HG03095 (cell line): ENCODE data around the gene DEDD2.

Experiments
- ATAC-seq: cut with Tn5 transposase; IDR thresholded peaks from one replicate; pipeline ENCODE4 v1.9.1; 2021; ENCODE audit warnings: moderate library complexity; ENCODE audit not compliant: unreplicated experiment

Gene DEDD2

DNA sequence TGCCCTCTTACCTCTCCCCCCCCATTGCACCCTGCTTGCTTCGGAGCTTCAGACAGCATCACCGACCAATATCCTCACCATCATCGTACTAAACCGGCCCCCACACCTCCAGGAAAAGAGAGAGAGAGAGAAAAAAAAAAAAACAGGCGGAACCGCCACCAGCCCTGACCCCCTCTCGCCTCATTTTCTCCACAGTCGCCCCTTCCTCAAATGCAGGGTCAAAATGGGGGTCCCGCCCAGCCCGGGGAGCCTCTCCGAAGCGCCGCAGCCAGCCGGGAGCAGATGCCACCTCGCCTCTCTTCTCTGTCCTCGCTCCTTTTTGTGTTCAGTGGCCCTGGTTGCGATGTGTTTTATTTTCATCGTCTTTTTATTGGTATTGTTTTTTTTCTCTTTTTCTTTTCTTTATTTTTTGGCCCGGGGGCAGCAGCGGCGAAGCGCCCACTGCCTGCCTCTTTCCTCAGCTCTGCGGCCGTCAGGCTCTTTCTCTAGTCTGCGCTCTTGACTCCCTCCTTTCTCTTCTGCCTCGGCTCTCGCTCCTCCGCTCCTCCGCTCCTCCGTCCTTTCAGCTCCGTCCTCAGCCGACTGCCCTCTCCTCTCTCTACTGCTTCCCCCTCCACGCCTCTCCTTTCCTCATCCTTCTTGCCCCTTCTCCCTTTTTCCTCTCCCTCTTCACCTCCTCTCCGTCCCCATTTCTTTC, 41.4 kb downstream of the DEDD2 start:
- ATAC-seq, result no peak

DNA sequence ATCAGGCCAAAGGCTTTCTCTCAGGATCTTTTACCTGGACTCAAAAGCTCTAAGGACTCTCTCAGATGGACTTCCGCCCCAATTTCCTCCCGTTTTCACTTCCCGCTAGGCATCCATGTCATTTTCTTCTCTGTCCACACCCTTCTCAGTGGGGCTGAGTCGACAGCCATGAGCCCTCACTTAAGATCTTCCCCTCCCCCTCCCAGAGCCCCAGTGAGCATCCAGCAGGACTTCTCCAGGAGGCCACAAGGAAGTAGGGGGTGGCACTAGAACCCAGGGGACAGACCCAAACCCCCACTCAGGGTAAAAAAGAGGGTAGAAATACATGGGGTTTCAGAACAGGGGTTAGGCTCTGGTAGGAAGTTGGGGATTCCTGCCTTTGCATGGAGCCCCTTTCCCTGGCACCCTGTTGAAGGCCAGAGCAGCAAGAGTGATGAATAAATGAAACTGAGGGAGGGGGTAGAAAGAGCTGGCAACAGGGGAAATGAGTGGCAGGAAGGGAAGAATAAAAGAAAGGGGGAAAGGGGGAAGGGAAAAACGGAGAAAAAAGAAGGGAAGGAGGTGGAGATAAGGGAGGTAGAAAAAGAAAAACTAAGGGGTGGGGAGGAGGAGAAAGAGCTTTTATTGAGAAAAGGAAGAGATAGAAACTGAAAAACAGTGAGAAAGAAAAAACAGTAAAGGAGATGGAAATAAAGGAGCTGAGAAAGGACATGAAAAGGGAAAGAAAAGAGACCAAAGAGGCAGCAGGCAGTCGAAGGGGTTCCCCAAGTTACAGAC, 42.3 kb downstream of the DEDD2 start:
- no peak for ATAC-seq

DNA sequence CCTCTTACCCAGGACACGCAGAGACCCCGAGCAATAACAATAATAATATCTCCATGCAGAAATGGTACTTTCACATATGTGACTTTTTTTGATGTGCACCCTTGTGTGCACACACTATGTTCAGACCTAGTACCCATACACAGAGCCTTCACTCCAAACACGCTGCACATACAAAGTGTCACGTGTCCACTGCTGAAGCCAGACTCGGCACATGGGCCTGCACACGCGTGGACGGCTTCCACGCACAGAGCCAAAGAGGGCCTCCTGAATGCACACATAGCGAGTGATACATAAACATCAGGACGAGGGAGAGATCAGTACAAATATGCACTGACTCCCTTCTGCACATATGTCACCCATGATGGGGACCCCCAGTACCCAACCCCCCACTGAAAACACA, 43.3 kb downstream of the DEDD2 start:
- ATAC-seq, result no peak

DNA sequence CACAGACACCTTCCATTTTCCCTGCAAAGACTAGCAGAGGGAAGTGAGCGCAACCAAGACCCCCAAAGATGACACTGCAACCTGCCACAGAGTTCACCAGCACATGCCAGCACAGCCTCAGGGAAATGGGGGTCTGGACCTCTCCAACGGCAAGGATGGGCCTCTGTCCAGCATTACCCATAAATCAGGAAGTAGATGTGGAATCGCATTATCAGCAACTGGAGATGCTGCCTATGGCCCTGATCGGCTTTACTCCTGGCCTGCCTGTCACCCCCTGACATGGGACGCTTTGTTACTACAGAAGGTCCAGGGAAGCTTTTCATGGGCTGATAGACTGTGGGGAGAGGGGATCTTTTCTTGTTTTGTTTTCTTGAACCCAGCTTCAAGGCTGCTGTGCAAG, 43.8 kb downstream of the DEDD2 start:
- no peak for ATAC-seq

DNA sequence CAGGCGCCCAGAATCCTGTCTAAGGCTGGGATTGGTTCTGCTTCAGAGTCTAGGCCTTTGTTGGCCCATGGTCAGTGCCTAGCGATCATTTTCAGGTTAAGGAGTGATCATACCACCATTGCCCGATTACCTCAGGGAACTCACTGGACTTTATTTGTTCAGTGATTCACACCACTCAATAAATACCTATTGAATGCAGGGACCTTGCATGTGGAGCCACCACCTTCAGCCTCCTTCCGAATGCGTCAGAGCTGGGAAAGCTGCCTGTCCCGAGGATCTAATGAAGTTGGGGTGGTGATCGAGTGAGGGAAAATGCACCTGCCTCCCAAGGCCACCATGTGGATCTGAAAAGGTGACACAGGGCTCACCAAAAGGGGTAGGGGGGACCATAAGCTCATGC, 45.2 kb downstream of the DEDD2 start:
- ATAC-seq, result no peak

DNA sequence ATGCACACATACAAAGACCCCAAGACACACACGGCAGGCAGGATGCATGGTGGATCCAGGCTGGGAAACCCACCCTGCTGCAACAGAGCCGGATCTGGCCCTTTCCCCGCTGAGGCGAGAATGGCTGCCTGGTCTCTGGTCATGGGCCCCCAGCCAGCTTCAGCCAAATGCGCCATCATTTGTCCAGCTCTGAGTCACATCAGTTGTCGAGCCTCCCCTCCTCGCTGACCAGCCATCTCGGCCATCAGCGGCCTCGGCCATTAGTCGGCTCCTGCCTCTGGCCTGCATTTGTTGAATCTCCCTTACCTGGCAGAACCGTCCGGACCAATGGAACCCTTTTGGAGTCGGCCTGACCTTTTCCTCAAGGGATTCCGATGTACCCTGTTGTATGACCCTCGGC, 46.8 kb downstream of the DEDD2 start:
- ATAC-seq, result no peak

DNA sequence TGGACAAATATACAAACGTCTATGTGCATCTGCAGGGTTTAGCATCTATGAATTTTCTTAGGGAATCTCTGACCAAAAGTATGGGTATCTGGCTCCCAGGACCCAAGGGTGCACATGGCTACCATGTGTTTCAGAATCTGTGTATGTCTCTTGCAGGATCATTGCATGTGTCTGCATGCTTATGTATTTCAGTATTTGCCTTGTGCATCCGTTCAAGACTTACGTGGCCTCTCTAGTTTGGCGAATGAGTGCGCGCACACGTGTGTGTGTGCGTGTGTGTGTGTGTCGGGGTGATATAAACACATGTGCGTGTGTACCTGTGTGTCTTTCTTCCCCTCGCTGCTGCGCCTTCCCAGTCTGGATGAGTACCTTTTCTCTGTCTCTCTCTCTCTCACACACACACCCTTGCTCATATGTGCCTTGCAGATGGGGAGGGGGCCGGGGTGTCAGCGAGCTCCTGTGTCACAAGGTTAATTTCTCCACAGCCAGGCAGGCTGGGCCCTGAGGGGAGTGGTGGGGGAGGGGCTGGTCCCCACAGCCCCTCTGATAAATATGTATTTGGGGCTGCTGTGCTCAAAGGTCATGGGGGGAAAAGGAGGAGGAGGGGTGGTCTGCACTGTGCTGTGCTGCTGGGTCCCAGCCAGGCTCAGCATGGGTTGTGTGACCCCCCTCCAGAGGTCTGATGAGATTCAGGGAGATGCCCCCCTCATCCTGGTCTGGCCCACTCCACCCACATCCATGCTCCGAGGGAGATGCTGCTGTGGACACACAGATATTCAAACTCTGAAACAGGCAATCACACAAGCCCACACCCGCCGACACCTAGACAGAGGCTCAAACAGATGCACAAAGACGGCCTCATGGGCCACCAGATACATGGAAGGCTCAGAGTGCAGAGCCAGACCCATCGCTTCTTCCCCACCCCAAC, 47.7 kb downstream of the DEDD2 start:
- no peak for ATAC-seq

DNA sequence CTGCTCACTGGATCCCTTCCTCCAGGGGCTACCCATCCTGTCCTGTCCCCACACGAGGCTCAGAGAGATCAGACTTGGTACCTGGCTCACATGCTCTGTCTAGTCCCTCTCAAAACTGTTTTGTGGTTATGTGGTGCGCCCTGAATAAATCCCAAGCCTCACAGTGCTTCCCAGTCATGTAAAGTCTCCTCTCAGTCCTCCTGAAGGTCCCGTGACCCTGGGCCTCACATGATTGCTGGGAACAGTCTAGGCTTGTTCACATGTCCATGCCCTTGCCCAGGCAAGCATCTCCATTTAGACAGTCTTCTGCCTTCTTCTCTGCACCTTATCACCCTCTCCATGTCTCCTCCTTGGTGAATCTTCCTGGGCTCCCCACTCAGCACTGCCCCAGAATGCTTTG, 49.3 kb downstream of the DEDD2 start:
- ATAC-seq, result no peak

DNA sequence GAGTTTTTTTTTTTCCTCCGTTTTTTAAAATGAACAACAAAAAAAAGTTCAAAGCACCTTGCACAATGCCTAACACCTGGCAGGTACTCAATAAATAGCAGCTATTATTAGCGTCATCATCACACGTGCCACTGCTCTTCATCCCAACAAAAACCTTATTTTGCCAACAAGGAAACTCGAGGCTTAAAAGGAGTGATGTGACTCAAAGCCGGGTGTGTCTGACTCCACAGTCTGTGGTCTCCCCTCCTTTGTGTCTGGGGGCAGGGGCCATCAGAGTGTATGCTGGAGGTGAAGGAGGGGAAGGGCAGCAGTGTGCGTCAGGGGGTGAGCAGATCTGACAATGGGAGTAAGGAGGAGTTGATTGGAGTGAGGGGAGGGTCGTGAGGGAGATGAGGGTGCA, 51.2 kb downstream of the DEDD2 start:
- ATAC-seq, result no peak

DNA sequence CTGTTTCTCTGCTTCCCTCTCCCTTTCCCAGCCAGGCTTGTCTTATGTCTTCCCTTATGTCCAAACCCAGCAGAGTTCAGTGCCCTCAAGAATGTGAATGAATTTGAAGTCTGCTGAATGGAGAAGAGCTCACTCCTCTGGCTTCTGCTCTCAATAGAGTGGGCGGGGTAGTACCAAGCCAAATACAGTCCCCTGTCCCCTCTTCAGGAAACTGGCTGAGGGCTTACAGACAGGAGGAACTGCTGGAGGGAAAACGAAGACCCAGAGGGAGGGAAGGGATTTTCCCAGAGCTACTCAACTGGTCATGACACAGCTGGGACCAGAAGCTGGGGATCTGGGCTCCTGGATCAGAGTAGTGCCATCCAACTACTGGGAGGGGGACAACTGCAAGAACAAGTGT, 52.3 kb downstream of the DEDD2 start:
- no peak for ATAC-seq

DNA sequence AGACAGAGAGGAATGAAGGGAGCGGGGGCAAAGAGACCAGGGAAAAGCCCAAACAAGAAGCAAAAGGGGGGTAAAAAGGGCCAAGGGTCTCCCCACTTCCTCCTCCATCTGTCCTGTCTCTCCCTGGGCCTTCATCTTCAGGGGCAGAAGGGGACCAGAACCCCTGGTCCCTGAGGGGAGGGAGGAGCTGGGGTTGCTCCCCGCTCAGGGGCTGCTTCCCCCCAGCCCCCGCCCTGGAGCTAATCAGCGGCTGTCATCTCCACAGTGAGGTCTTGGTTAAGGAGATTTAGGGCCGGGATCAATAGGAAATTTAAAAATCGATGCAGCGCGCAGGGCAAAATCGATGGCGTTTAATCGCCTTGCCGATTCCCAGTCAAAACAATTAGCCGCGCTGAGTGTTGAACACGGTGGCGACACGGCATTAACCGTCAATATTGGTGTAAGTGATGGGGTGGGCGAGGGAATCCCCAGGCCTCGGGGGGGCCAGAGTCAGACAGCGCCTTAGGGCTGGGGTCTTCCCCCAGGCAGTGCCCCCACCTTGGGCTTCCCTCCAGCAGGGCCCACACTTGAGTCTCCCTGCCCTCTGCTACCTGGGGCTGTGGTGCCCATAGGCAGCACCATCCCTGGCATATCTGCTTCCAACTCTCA, 55.7 kb downstream of the DEDD2 start:
- ATAC-seq, result no peak

DNA sequence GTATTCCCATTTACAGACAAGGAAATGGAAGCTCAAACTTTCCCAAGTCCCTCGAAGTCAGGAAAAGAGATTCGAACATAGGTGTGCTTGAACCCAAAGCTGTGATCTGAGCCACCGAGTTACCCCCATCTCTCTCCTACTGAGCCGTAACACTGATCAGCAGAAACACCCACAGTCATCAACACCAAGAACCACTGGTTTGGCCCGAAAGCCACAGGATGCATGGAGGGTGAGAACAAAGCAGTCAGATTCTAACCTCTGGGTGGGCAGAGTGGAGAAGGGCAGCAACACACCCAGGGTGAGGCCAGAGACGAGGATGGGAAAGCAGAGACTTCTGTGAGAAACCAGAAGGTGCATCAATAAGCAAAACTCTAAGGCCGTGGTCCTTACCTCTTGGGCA, 57.5 kb downstream of the DEDD2 start:
- no peak for ATAC-seq

DNA sequence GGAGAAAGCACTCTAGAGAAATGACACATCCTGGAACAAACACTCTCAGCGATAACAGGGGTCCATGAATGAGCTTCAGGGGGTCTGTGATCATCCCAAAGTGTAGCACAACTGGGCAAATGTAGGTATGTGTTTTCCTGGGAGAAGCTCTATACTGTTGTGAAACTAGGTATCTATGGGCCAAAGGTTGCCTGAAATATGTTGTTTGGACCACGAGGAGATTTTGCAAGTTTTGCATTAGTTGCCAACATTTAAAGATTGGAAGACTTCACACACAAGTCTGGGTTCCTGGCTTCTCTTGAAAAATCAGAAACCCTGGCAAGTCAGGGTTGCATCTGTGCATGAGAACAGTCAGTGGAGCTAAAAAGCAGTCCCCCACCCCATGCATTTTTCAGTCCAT, 58.6 kb downstream of the DEDD2 start:
- no peak for ATAC-seq

DNA sequence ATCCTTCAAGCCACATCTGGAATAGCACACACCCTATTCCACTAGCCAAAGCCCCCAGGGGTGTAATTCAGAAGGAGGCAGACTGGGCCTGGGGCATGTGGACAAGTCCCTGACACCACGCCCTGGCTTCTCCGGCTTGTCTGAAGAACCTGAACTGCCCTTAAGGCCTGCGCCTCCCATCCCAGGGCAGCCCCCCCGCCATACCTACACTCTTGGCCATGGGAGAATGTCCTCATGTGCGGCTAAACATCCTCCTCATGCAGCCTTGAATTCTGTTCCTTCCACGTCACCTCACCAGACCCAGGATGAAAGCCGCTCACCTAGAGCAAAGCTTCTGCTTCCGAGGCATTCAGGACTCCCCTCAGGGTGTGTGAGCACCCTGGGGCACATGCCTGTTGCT, 60.9 kb downstream of the DEDD2 start:
- ATAC-seq, result no peak

DNA sequence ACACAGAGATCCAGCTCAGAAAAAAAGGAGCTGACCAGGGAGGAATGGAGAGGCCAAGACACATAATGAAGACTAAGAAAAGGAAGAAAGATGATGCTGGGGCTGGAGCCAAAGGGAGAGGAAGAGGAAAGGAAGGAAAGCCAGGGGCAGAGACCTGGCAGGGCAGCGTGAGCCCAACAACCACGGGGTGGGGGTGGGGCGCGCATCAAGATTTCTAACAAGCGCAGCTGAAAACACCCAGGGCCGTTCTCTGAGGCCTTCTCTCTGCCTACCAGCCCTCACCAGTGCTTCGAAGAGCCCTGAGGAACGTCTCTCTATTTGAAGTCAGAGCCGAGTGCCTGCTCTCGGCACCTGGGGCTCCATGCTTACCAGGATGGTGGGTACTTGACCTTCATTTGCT, 61.7 kb downstream of the DEDD2 start:
- ATAC-seq, result no peak

DNA sequence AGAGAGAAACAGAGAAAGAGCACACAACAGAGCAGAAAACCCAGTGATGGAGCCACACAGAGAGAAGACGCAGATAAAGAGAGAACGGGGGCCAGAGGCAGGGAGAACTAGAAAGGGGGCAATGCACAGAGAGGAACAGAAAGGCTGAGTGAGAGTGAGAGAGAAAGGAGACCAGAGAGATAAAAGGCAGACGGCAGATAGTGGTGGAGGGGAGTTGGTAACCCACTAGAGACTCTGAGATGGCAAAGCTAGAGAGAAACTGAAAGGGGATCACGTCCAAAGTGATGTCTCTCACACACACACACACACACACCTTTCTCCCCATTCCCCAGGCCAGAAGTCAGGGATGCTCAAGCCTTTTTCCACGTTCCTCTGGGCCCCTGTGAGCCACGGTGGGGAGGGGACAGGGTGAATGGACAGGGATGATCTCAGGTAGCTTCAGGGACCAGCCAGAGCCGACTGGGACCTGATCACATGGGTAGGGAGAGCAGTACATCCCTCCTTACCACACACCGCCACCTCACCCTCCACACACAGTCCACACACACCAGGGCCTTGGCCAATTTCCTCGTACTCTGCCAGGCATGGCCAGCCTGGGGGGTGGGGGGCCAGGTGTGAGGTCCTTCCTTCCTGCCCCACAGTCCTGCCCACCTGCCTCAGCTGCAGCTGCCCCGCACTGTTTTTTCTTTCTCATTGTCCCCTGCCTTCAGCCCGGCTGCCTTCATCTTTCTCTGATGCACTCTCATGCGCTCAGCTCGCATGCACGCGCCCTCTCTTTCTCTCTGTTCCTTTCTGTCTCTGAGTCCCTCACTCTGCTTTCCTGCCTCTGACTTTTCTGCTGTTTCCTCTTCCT, 62.8 kb downstream of the DEDD2 start:
- no peak for ATAC-seq

DNA sequence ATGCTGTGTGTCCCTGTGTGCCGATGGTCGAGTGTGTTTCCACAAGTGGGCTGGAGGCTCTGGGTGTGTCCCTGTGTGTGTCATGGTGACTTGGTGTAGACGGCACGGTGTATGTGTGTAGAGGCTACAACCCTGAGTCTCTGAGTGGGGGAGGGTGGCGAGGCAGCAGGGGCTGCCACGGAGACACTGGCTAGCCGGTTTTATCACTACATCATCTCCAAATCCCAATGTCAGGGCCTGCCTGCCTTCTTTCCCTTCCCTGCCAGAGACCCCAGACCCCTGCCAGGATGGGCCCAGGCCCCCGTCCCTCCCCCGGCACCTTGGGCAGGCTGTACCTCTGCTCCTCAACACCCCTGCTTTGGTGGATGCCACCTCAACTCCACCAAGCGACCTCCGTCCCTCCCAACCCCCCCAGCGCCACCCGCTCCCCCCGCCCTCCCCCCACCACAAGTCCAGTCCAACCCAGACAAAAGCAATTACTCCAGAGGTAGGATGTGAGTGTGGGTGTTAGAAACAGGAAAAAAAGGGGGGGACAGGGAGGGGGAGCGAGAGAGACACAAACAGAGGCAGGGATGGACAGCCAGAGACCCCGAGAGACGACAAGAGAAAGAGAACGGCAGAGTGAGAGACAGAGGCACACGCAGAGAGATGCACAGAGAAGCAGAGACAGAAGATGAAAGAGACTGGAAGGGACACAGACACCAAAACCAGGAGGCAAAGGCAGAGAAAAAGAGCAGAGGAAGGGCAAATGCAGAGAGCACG, 63.6 kb downstream of the DEDD2 start:
- ATAC-seq, result no peak

DNA sequence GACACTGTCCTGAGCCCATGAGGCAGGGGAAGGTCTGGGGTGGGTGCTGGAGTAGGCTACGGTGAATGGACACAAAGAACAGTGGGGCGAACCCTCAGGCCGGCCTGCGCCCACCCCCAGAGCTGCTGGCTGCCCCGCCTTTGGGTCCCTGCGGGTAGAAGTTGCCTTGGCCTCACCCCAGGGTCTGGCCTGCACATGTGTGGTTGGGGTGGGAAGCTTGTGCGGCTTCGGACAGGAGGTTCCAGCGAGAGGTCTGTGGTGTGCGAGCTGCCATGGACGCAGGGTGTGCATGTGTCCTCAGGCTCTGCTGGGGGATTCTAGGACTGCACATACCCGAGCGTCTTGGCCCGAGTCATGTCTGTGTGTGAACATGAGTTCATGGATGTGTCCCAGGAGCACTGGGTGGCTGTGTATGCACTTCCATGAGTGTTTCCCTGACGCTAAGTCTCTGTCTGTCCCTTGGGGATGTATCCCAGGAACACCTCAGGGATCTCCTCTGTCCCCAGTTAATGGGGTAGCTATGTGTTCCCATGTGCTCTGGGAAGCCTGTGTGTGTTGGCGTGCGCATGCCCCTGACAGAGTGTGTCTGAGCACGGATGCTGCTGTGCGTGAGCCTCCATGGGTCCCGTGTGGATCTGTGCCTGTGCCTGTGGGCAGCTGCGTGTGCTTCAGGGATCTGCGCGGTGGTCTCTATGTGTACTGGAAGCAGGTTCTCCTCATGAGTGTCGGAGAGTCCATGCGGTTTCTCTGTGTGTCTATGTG, 64.4 kb downstream of the DEDD2 start:
- ATAC-seq, result no peak
